Mononuclear cell (primary cell): ENCODE results near the gene NSD1. TPM values are rescaled to one million over a fixed set of nuclear protein-coding genes. Genes with fewer than 3 reads are reported as not detected.

ENCODE experiments used
- H3K27me3 ChIP-seq: 2 replicates; pipeline ENCODE4 v1.6.0; 2011; ENCODE audit warnings: low read length, control low read depth; ENCODE audit not compliant: insufficient read depth
- H3K4me1 ChIP-seq: 2 replicates; pipeline ENCODE4 v1.5.1; 2011; ENCODE audit warnings: mild to moderate bottlenecking, low read length, control low read depth; ENCODE audit not compliant: insufficient read depth
- H3K4me3 ChIP-seq: 2 replicates; pipeline ENCODE4 v1.5.1; 2011; ENCODE audit warnings: mild to moderate bottlenecking, low read length, moderate library complexity
- H3K9me3 ChIP-seq: 2 replicates; pipeline ENCODE4 v1.5.1; 2011; ENCODE audit warnings: low read depth, mild to moderate bottlenecking, control low read depth, low read length
- total RNA-seq: library from RNA; depleted of rRNA; stranded (reverse); fragments of >200 nt; gene quantifications from one replicate; pipeline ENCODE4 v1.2.3, GENCODE V29; 2012

Gene NSD1
- total RNA-seq, 1 donor = 69.0 TPM

- H3K4me1 ChIP-seq = no peaks in the 10 kb centered on the region
- H3K9me3 ChIP-seq = no peaks in the 10 kb centered on the region
- no peaks in the 10 kb centered on the region for H3K27me3 ChIP-seq
- no peak overlapping the region for H3K4me3 ChIP-seq
Measured at GRCh38 chr5:177094224-177095087, 39.1 kb upstream of the NSD1 start.

GRCh38 chr5:177095088-177095669, 38.4 kb upstream of the NSD1 start:
- Histone ChIP-seq H3K9me3 (no peaks in the 10 kb centered on the region), H3K4me3 (no peak overlapping the region), H3K4me1 (no peaks in the 10 kb centered on the region), H3K27me3 (no peaks in the 10 kb centered on the region)

- Histone ChIP-seq H3K4me3 (no peak overlapping the region), H3K9me3 (no peaks in the 10 kb centered on the region), H3K27me3 (no peaks in the 10 kb centered on the region)
Measured at GRCh38 chr5:177096162-177097015, 37.2 kb upstream of the NSD1 start.

GRCh38 chr5:177097016-177097985, 36.3 kb upstream of the NSD1 start:
- Histone ChIP-seq H3K9me3 (no peaks in the 10 kb centered on the region), H3K27me3 (no peaks in the 10 kb centered on the region), H3K4me1 (no peaks in the 10 kb centered on the region), H3K4me3 (no peak overlapping the region)

More at GRCh38 chr5:177096162-177097015, 37.2 kb upstream of the NSD1 start:
- H3K4me1 ChIP-seq = no peaks in the 10 kb centered on the region

GRCh38 chr5:177098120-177098469, 35.5 kb upstream of the NSD1 start:
- no peaks in the 10 kb centered on the region for H3K27me3 ChIP-seq
- H3K9me3 ChIP-seq = no peaks in the 10 kb centered on the region
- no peak overlapping the region for H3K4me3 ChIP-seq
- H3K4me1 ChIP-seq = no peaks in the 10 kb centered on the region

- H3K9me3 ChIP-seq = no peaks in the 10 kb centered on the region
- no peaks in the 10 kb centered on the region for H3K4me1 ChIP-seq
- H3K4me3 ChIP-seq = no peak overlapping the region
- H3K27me3 ChIP-seq = no peaks in the 10 kb centered on the region
Measured at GRCh38 chr5:177098470-177099141, 35.0 kb upstream of the NSD1 start.

- Histone ChIP-seq H3K4me1 (no peaks in the 10 kb centered on the region), H3K9me3 (no peaks in the 10 kb centered on the region), H3K4me3 (no peak overlapping the region), H3K27me3 (no peaks in the 10 kb centered on the region)
Measured at GRCh38 chr5:177099422-177100093, 34.0 kb upstream of the NSD1 start.

GRCh38 chr5:177100714-177101121, 32.9 kb upstream of the NSD1 start:
- Histone ChIP-seq H3K27me3 (no peaks in the 10 kb centered on the region), H3K4me1 (no peaks in the 10 kb centered on the region), H3K9me3 (no peaks in the 10 kb centered on the region), H3K4me3 (no peak overlapping the region)

GRCh38 chr5:177103523-177104253, 29.9 kb upstream of the NSD1 start:
- Histone ChIP-seq H3K4me1 (no peaks in the 10 kb centered on the region), H3K9me3 (no peaks in the 10 kb centered on the region), H3K27me3 (no peaks in the 10 kb centered on the region), H3K4me3 (no peak overlapping the region)

- no peaks in the 10 kb centered on the region for H3K9me3 ChIP-seq
- H3K4me3 ChIP-seq = no peak overlapping the region
- no peaks in the 10 kb centered on the region for H3K4me1 ChIP-seq
Measured at GRCh38 chr5:177105691-177106476, 27.7 kb upstream of the NSD1 start.

GRCh38 chr5:177107159-177107558, 26.4 kb upstream of the NSD1 start:
- H3K27me3 ChIP-seq = no peaks in the 10 kb centered on the region
- no peak overlapping the region for H3K4me3 ChIP-seq

More at GRCh38 chr5:177105691-177106476, 27.7 kb upstream of the NSD1 start:
- no peaks in the 10 kb centered on the region for H3K27me3 ChIP-seq

GRCh38 chr5:177109810-177110209, 23.8 kb upstream of the NSD1 start:
- Histone ChIP-seq H3K4me3 (no peak overlapping the region), H3K27me3 (no peaks in the 10 kb centered on the region), H3K4me1 (peaks cover 12% of the 10 kb centered on the region), H3K9me3 (no peaks in the 10 kb centered on the region)

More at GRCh38 chr5:177107159-177107558, 26.4 kb upstream of the NSD1 start:
- H3K4me1 ChIP-seq = no peaks in the 10 kb centered on the region
- H3K9me3 ChIP-seq = no peaks in the 10 kb centered on the region
